GM12874 (cell line): ENCODE measurements around the gene ESF1.

Experiments
- CTCF ChIP-seq: IDR thresholded peaks from 2 replicates; pipeline ENCODE4 v1.5.1; 2011; ENCODE audit warnings: low read depth, mild to moderate bottlenecking, control low read depth, low read length, moderate library complexity; ENCODE audit not compliant: insufficient read depth

Gene ESF1

GRCh38 chr20:13671512-13671911, 113.2 kb downstream of the ESF1 start:
- TF ChIP-seq CTCF = no peak

GRCh38 chr20:13670160-13670559, 114.6 kb downstream of the ESF1 start:
- no peak for TF ChIP-seq CTCF

GRCh38 chr20:13665709-13666395, 118.9 kb downstream of the ESF1 start:
- no peak for TF ChIP-seq CTCF
